ENCODE measurements around the gene MYO5B.
"Not testable (repeated sequence)": the region's sequence is repeated elsewhere in the genome, so short reads cannot be mapped to it uniquely, and the experiment has no call there.

MYO5B gene

DNA sequence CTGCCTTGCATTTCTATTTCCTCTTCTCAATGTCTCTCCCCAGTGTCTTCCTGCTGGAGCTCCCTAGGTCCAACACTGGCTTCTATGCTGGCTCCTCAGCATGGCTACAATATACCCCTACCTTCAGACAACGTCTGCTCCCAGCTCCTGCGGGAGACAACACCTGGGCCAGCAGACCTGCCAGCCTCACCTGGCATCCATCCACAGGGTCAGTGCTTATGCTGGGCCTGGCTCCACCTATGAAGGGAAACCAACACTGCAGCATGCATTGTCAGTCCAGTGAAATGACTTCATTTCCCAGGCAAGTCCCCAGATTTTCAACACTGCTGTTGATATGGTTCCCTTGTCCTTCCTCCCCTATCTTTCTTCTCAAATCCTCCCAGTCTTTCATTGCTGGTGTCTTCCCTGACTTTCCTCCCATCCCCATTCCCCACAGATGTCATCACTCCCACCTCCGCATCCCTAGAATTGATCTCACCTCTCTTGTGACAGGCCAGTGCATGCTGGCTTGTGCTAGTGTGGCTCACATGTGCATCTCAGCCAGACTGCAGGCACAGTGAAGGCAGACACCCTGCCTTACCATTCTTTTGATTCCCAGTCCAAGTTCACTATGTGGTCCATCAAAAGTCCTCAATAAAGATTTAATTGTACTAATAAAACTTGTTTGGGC lies 98.0 kb downstream of the MYO5B start:
- DNase-seq, result no peak

DNA sequence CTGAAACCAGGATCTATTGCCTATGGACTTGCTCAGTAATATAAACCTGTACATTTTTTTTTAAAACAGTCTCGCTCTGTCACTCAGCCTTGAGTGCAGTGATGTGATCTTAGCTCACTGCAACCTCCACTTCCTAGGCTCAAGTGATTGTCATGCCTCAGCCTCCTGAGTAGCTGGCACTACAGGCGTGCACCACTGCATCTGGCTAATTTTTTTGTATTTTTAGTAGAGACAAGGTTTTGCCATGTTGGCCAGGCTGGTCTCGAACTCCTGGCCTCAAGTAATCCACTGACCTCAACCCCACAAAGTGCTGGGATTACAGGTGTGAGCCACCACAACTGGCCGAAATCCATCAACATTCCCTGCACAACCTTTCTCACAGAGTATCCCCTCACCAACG lies 100.2 kb downstream of the MYO5B start:
- not testable (repeated sequence) for DNase-seq

DNA sequence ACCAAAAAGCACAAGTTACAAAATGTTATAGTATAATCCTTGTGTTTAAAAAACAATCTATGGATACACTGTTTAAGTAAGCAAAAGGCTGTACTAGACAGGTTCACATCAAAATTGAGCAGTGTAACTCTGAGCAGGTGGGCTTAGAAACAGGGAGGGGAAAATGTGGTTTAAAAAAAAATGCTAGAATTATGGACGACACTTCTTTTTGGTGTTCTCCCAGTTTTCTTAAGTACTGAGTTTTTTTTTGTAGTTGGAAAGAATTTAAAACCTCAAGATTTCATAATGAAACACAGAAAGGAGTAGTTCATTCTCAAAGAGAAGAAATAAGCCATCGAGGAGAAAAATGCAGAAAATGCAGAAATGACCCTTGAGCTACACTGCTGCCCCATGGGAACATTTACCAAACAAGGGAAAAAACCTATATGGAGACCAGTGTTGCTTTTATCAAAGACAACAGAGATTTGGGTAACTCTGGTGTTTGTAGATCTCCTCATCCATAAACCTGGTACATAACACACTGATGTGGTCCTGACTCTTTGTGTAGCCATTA lies 100.7 kb downstream of the MYO5B start:
- no peak for DNase-seq

DNA sequence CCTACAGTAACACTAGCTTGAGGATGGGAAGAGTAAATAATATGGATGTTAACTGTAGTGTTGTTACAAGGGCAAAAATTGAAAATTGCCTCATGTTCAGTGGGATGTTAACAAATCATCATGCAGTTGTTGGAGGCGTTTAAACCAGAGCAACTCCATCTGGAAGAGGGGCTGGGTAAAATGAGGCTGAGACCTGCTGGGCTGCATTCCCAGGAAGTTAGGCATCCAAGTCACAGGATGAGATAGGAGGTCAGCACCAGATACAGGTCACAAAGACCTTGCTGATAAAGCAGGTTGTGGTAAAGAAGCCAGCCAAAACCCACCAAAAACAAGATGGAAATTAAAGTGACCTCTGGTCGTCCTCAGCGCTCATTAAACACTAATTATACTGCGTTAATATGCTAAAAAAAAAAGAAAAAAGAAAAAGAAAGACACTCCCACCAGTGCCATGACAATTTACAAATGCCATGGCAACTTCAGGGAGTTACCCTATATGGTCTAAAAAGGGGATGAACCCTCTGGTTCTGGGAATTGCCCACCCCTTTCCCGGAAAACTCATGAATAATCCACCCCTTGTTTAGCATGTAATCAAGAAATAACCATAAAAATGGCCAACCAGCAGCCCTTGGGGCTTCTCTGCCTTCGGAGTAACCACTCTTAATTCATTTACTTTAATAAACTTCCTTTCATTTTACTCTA lies 101.4 kb downstream of the MYO5B start:
- no peak for DNase-seq

DNA sequence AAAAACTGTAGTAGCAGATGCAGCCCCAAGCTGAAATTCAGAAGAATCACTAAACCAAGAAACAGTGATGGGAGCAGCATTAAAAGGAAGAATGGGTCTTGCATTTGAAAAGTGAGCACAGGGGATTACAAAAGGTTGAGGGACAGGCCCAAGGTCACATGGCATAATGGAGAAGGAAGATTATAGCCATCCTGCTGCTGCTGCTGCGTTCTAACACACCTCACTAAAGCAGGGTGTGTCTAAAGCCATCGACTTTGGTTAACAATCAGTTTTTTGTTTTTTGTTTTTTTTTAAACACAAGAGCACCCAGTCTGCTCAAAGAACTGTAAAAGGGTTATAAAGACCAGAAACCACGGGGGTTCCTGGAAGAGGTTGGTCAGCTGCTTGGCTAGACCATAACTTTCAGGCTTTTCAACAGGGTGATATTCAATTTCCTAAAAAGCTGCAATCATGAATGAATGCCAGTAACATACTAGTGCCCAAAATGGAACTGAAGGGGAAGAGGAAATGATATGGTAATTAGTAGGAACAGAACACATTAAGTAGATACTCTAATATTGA lies 102.6 kb downstream of the MYO5B start:
- no peak for DNase-seq

DNA sequence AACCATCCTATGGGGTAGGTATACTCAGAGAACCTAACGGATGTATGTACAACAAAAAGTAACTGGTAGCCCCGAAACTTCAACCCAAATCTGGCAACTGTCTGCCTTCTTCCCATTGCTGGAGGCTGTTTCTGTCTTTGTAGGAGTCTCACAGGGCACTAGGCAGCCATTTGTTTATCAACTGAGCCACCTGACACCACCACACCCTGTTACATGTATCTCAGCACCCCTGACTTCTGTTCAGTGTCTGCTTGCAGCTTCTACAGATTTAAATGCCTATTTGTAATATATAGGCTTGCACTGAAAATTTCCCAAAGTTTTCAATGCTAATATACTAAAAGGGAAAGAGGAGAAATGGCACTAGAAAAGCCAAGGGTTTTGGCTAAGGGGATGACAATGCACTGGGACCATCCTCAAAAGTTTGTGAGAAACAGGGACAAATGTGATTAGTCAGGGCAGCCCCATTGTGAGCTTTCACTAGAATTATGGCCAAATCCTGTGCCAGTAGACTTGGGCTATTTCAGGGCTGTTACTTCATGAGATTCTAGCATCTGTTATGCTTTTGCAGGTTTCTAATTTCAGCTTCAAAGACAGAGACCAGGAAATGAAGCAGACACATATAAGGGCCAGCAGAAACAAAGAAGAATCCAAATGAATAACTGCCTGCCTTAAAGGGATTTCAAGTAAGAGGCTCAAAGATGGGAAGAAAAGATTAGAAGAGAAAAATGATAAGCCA lies 103.3 kb downstream of the MYO5B start:
- DNase-seq, result no peak

DNA sequence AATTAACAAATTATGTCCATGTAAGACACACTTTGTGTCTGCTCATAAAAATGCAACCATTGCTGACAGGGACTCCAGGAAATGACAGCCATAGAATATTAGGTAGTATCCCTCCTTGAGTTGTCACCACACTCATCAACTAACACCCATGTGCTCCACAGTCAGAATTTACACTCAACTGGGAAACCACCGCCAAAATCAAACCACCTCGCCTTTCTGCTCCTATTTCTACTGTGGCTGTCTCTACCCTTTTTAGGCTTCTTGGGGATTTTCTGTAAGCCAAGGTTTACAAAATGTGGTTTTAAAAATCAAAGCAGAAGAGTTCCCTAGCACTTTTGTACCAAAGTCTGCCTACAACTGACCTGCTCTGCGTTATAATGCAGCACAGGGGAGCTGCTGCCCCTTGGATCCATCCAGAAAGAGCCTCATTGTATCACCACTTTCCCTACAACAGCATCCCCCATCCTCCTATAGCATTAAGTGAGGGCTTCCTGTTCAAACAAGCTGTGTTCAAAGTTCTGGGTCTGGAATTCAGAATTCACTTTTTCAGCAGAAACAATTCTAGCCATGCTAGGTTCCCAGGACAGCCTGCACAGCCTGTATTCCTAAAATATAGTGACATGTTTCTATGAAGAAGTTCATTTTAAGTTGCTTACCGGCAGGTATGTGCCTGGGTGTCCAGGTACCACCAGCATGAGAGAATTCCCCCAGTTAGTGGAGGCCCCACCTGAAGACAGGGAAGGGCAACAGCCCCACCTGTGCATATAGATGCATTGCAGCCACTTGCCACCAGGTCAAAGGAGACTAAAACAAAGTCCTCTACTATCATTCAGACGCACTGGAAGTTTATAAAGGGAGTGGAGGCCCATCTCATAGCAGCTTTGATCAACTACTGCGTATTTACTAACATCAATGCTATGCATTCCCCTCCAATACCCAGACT lies 104.3 kb downstream of the MYO5B start:
- no peak for DNase-seq

DNA sequence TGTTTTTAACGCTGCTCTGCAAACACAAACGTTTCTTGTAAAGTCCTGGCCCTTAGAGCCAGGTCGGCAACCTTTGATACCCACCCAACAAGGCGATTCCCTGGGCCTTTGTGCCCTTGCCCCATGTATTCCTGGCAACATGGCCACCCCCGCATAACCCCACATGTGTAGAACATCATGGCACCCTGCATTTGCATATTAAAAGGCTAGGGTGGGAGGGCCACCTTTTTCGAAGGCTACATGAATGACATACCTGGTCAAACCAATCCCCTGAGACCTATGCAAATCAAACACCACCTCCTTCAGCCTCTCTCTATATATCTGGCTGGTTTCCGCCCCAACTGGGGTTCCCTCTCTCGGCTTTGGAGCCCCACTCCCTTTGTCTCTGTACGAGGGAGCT lies 105.2 kb downstream of the MYO5B start:
- no peak for DNase-seq

DNA sequence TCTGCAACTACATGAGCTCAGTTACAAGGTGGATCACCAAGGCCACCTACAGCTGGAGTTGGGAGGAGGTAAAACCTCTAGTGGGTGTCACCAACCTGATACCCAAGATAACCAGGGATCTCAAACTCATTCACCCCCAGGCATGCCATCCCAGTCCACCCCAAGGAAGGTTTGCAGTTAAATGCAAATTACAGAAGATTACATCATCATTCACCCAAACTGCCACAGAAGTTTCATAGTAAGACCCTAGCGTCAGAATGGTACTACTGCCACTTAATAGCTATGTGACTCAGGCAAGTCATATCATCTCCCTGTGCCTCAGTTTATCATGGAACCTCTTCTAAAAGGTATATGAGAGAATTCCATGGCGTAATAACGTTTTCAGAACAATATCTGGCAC lies 111.2 kb downstream of the MYO5B start:
- no peak for DNase-seq

DNA sequence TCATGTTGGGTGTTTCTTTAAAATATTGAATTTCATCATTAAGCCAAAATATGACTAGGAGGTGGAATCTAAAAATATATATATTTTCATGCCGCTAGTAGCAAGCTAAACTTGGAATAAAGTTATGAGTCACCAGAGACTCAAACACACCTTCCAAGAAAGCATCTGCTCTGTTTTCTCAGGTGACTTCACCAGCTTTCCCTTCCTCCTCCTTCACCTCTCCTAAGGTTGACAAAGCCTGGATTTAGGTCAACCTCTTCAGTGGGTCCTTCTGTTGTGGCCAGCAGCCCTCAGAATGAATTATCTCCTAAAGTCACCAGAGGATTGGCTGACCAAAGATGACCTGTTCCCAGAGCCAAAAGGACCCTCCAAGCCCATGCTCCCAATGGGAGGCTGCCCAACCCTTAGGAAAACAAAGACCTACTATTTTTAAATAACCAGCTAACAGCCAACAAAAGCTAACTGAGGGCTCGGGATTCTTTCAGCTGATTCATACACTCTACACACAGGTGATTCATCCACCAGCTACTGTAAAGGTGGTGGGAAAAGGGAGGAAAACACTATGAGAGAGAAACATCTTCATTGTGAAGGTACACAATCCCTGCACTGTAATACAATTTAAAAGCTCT lies 113.9 kb downstream of the MYO5B start:
- DNase-seq, result no peak

DNA sequence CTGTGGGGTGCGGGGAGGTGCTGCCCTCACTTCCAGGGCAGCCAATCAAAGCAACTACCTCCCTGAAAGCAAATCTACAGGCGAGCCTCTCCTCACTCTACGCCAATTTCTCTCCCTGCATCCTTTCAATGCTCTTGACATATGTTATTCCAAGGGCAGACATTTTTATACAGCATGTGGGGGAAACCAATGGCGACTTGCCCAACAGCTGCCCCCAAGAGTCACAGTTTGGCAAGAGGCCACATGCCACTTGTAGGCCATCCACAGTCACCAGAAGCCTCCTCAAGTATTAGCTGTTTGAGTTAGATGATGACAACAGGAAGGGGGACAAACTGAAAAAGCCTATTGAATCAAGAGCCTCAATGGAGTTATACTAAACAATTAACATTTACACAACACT lies 114.6 kb downstream of the MYO5B start:
- DNase-seq, result no peak

DNA sequence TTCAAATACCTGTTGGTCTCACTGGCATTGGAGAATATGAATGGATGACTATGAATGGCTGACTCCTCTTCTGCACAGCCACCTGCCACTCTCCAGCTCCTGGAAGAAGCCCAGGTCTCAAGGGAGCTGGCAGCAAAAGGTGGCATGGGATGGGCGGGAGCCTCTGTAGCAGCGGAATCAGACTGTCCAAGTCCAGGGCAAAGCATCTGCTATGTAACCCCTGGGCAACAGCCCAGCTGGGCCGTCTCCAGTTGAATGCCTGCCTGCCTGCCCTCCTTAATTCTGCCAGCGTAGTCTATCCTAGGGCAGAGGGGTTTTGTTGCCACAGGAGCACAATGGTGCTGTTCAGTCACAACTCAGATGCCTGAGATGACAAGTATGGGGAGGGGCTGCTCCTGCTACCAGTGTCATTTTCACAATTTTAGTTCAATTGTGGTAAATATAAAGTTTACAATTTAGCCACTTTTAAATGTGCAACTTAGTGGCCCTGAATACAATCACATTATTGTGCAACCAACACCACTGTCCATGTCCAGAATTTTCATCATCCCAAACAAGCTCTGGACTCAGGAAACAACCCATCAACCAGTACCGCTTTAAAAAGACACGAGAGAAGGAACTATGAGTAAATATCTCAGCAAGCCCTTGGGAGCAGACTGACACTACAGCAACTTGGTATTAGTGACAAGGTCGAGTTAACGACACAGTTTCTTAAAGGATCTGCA lies 115.2 kb downstream of the MYO5B start:
- no peak for DNase-seq

DNA sequence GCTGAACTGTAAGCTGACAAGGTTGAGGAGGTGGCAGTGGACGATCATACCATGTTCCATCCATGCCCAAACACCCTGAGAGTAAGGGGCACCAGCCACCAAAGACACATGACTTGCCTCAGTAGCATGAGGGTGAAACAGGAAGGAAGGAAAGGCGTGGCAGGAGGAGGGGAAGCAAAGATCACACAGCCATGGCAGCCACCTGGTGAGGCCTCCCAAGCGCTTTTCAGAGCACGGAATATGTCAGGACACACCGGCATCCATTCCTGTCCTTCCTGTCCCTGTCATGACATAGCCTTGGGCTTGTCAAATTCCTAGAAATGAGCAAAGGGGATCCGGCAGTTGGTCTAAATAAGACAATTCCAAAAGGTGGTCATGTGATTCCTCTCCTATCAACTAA lies 118.7 kb downstream of the MYO5B start:
- DNase-seq, result no peak

DNA sequence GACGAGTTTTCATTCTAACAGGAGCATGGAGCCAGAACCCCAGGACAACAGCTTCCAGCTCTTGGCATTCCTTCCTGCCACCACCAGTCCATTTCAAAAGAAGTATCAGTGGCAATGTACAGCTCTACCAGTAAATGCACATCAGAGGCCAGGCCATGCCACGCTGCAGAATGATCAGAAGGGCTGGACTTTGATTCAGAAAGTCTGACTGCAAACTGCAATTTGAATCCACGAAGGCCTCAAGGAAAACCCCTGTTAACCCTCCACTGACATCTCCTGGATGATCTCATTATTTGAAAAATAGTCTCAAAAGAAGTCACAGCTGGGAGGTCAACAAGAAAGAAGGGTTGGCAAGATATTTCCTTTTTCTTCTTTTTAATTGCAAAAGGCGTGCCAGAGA lies 119.2 kb downstream of the MYO5B start:
- DNase-seq, result no peak

DNA sequence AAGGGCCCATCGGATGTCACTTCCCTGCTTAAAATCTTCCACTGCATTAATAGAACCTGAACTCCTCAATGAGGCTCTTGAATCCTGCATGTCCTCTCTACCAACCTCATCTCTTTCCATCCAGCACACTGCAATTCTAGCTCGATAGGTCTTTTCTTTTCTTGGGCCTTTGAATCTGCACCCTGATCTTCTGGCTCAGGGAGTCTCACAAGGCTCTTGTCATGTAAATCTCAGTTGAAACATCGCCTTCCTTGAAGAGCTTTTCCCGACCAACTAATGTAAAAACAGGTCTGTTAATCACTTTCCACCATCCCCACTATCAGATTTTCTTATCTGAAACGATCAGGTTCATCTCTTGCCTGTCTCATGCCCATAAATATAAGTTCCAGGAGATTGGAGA lies 120.5 kb downstream of the MYO5B start:
- no peak for DNase-seq

DNA sequence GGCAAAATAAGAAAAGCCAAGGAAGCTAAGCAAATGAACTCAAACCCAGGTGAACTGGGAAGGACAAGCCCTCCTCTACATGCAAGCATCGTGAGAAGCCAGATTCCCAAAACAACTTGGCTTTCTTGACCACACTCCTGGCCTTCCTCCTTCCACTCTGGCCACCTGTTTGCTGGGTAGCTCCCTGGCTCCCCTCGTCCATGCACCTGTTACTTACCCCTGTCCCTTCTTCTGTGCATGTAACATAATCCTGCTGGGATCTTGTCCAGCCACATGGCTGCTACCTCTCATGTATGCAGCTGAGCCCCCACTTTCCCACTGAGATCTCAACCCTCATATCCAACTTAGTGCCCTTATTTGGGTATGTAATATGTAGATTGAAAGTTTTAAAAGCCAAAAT lies 121.6 kb downstream of the MYO5B start:
- no peak for DNase-seq

DNA sequence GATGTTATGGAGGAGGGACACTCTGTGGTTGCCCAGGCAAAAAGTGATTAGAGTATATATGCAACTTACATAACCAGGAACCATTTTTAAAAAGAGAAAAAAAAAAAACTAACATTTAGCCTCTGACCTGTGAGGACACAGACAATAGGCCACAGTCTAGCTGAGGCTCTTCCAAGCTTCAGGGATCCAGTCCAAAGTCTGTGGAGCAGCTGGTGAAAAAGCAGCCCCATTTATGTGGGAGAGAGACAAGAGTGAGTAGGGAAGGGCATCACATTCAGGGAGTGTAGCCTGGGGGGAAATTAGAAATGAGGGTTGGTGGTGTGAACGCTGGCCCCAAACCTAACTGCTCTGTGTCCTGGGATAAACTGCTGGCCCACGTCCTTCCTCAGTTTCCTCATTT lies 122.8 kb downstream of the MYO5B start:
- no peak for DNase-seq

DNA sequence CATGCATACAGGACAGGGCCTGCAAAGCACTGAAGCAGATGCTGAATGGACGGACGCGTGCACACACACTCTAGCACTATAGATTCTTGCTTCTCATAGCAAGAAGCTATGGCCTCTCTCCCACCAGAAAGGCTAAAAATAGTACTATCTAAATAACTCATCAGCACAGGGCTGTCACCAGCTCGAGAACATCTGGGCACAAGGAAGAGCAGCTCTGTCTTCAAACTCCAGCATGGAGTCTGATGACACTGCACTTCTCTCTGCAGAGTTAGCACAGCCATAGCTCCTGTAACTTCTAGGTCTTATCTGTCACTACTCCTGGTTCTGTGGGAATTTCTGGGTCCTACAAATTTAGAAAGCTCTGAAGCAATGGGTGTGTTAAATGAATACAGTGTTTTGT lies 123.5 kb downstream of the MYO5B start:
- no peak for DNase-seq

DNA sequence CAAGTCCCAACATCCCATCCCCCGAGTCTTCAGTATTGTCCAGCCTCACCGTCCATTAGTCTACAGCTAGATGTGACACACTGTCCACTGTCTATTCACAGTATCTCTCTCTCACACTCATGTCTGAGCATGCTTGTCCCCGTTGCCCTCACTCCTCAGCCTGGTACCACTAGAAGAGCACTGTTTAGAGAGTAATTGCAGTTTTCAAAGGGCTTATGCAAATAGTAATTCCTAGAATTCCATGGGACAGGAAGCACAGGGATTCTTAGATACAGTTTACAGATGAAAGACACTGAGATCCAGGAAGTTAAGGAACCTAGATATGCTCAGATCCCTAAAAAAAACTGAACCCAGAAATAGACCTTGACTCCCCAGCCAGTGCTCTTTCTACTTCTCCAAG lies 125.5 kb downstream of the MYO5B start:
- DNase-seq, result no peak

DNA sequence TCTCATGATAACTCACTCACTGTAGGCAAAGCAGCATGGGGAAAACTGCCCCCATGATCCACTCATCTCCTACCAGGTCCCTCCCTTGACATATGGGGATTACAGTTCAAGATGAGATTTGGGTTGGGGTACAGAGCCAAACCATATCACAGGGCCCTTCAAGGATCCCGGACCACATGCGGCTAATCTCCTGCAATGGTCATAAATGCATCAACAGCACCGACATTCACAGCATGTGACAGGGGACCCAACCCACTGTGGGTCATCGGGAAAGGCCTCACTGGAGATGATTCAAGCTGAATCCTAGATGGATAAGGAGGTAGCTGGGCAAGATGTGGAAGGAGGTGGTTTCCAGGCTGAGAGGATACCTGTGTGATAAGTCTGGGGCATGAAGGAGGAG lies 129.4 kb downstream of the MYO5B start:
- DNase-seq, result no peak

DNA sequence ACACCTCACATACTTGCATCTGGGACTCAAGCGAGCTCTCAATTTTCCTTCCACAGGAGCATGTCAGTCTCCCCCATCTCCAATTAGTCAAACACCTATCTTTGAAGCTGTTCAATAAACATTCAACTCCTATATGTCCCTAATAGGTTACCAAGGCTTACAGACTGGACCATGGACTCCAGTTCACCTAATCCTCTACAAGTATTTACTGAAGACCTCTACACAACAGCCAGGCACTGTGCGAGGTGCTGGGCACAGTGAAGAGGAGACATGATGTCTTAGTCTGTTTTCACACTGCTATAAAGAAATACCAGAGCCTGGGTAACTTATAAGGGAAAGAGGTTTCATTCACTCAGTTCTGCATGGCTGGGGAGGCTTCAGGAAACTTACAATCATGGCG lies 129.9 kb downstream of the MYO5B start:
- no peak for DNase-seq

Measured in suppressor macrophage treated with lipopolysaccharide for 4 hours (primary cell).